WERI-Rb-1 (cell line): ENCODE results near the gene RALBP1.
"Not testable (repeated sequence)": the region's sequence is repeated elsewhere in the genome, so short reads cannot be mapped to it uniquely, and the experiment has no call there.

Experiments used
- DNase-seq: peaks from one replicate; pipeline ENCODE4 v3.0.0-alpha.2; 2020
- H3K27ac ChIP-seq: fragments of 250-450 bp; sonication (Bioruptor Pico); 2 replicates; pipeline ENCODE4 v1.5.1; 2020; ENCODE audit warnings: mild to moderate bottlenecking, moderate library complexity
- H3K27me3 ChIP-seq: fragments of 250-450 bp; sonication (Bioruptor Pico); 2 replicates; pipeline ENCODE4 v1.5.1; 2021; ENCODE audit warnings: mild to moderate bottlenecking, low read depth, moderate library complexity; ENCODE audit not compliant: insufficient read depth, severe bottlenecking
- H3K36me3 ChIP-seq: fragments of 250-450 bp; sonication (Bioruptor Pico); 2 replicates; pipeline ENCODE4 v1.5.1; 2020; ENCODE audit warnings: mild to moderate bottlenecking, moderate library complexity
- H3K4me3 ChIP-seq: 2 replicates; pipeline ENCODE4 v1.5.1; 2011; ENCODE audit warnings: low read depth, mild to moderate bottlenecking, control low read depth, low read length
- H3K9me3 ChIP-seq: fragments of 250-450 bp; sonication (Bioruptor Pico); 2 replicates; pipeline ENCODE4 v1.5.1; 2021; ENCODE audit warnings: mild to moderate bottlenecking, moderate library complexity; ENCODE audit not compliant: severe bottlenecking
- CTCF ChIP-seq: IDR thresholded peaks from 2 replicates; pipeline ENCODE4 v1.5.1; 2011; ENCODE audit warnings: low read depth, mild to moderate bottlenecking, control low read depth, inconsistent platforms, low read length

Gene RALBP1

GRCh38 chr18:9431296-9431695, 44.0 kb upstream of the RALBP1 start:
- Histone ChIP-seq H3K4me3 (no peak overlapping the region), H3K9me3 (peaks cover 13% of the 10 kb centered on the region), H3K27ac (no peak overlapping the region), H3K36me3 (no peaks in the 10 kb centered on the region), H3K27me3 (no peaks in the 10 kb centered on the region)
- no peak for DNase-seq
- no peak for TF ChIP-seq CTCF

GRCh38 chr18:9433122-9433521, 42.2 kb upstream of the RALBP1 start:
- not testable (repeated sequence) for H3K27me3 ChIP-seq, H3K4me3 ChIP-seq, H3K9me3 ChIP-seq, H3K36me3 ChIP-seq
- H3K27ac ChIP-seq: peak overlapping the region; percentile 94
- peak; percentile 46 for DNase-seq

GRCh38 chr18:9433671-9434121, 41.6 kb upstream of the RALBP1 start:
- no peak for TF ChIP-seq CTCF
- peak; percentile 80 for DNase-seq
- Histone ChIP-seq H3K36me3 (no peaks in the 10 kb centered on the region), H3K27me3 (no peaks in the 10 kb centered on the region), H3K4me3 (peak overlapping the region; percentile 31; the same call in 1 of the 2 replicates), H3K27ac (peak overlapping the region; percentile 94), H3K9me3 (peaks cover 7% of the 10 kb centered on the region)

- peak overlapping the region; percentile 94 for H3K27ac ChIP-seq
- H3K4me3 ChIP-seq: peak overlapping the region; percentile 26; the same call in 1 of the 2 replicates
- H3K27me3 ChIP-seq: no peaks in the 10 kb centered on the region
- peaks cover 7% of the 10 kb centered on the region for H3K9me3 ChIP-seq
- DNase-seq: no peak
- TF ChIP-seq CTCF: no peak
- H3K36me3 ChIP-seq: no peaks in the 10 kb centered on the region
Measured at GRCh38 chr18:9434122-9434701, 41.1 kb upstream of the RALBP1 start.

- Histone ChIP-seq H3K36me3 (no peaks in the 10 kb centered on the region), H3K27me3 (no peaks in the 10 kb centered on the region), H3K27ac (no peak overlapping the region), H3K4me3 (no peak overlapping the region), H3K9me3 (peaks cover 7% of the 10 kb centered on the region)
- no peak for DNase-seq
- TF ChIP-seq CTCF: no peak
Measured at GRCh38 chr18:9435041-9435440, 40.3 kb upstream of the RALBP1 start.

GRCh38 chr18:9436206-9436929, 38.9 kb upstream of the RALBP1 start:
- Histone ChIP-seq H3K27me3 (no peaks in the 10 kb centered on the region), H3K9me3 (peaks cover 3% of the 10 kb centered on the region), H3K4me3 (no peak overlapping the region), H3K36me3 (no peaks in the 10 kb centered on the region), H3K27ac (peak overlapping the region; percentile 37; the same call in 1 of the 2 replicates)
- peak; percentile 24 for DNase-seq
- TF ChIP-seq CTCF: no peak
